Colonic mucosa (tissue), 4 donors: ENCODE measurements around the gene SUSD1. TPM values are rescaled to one million over a fixed set of nuclear protein-coding genes. Genes with fewer than 3 reads are reported as not detected.
A peak's percentile ranks its signal among the peaks of the same experiment; 100 is the strongest.
"Not testable (repeated sequence)": the region's sequence is repeated elsewhere in the genome, so short reads cannot be mapped to it uniquely, and the experiment has no call there.

Experiments used
- DNase-seq: peaks from one replicate; pipeline ENCODE4 v3.0.0-alpha.2; 2020
- H3K27ac ChIP-seq: fragments of 200-600 bp; one replicate; pipeline ENCODE4 v1.8.0; 2021
- H3K27me3 ChIP-seq: fragments of 200-600 bp; one replicate; pipeline ENCODE4 v1.8.0; 2021
- H3K36me3 ChIP-seq: fragments of 200-600 bp; one replicate; pipeline ENCODE4 v1.8.0; 2021
- H3K4me1 ChIP-seq: fragments of 200-600 bp; one replicate; pipeline ENCODE4 v1.8.0; 2021; ENCODE audit warnings: mild to moderate bottlenecking
- H3K4me3 ChIP-seq: fragments of 200-600 bp; one replicate; pipeline ENCODE4 v1.8.0; 2021
- H3K9ac ChIP-seq, 2 donors: one replicate each; pipeline ENCODE4 v1.7.0; 2013; ENCODE audit warnings: control low read depth in 2 of 2, low read depth in 2 of 2, low read length in 2 of 2
- H3K9me3 ChIP-seq: fragments of 200-600 bp; one replicate; pipeline ENCODE4 v1.8.0; 2021
- CTCF ChIP-seq: fragments of 200-600 bp; IDR thresholded peaks from one replicate; pipeline ENCODE4 v1.8.0; 2022; ENCODE audit warnings: antibody characterized with exemption, mild to moderate bottlenecking
- intact Hi-C: fragments of 100-400 bp; cut with DNase I; formaldehyde crosslinking; loops from one replicate; pipeline ENCODE4 v1.14.1; 2022
- total RNA-seq, 2 donors: library from RNA; stranded (reverse); fragmentation: NEBNext Ultra II Directional in 1 of 2; extraction: Animal tissue kit (Norgen Biotek cat#: 25700) in 1 of 2; gene quantifications; one replicate each; pipeline ENCODE4 v1.2.1, GENCODE V29; 2021
- donor health status: healthy.
- donor health status: DM: no; HTN: no; CAD: no.
- donor health status: DM: no; HTN: no; CAD: no.

SUSD1 gene
- total RNA-seq, 2 donors from 2014 or later, result 23.3 to 25.1 TPM

- no peak overlapping the region for H3K4me3 ChIP-seq
- no peak for DNase-seq
- H3K4me1 ChIP-seq, result no peaks in the 10 kb centered on the region
- H3K9me3 ChIP-seq, result no peaks in the 10 kb centered on the region
- intact Hi-C loops, result no loop called here
- no peaks in the 10 kb centered on the region for H3K36me3 ChIP-seq
- H3K27ac ChIP-seq, result no peak overlapping the region
- H3K27me3 ChIP-seq, result no peaks in the 10 kb centered on the region
- no peak for TF ChIP-seq CTCF
- no peak overlapping the region for H3K9ac ChIP-seq
Observed at GRCh38 chr9:112203536-112203935, 28.4 kb upstream of the SUSD1 start.

- Histone ChIP-seq H3K4me1 (no peaks in the 10 kb centered on the region), H3K9ac (no peak overlapping the region), H3K27me3 (no peaks in the 10 kb centered on the region), H3K9me3 (no peaks in the 10 kb centered on the region), H3K36me3 (no peaks in the 10 kb centered on the region), H3K4me3 (no peak overlapping the region), H3K27ac (no peak overlapping the region)
- intact Hi-C loops, result no loop called here
- TF ChIP-seq CTCF, result no peak
- no peak for DNase-seq
Observed at GRCh38 chr9:112200711-112201110, 25.6 kb upstream of the SUSD1 start.

GRCh38 chr9:112198646-112199045 is 23.5 kb upstream of the SUSD1 start:
- H3K36me3 ChIP-seq, result no peaks in the 10 kb centered on the region
- H3K27ac ChIP-seq, result no peak overlapping the region
- H3K9me3 ChIP-seq, result no peaks in the 10 kb centered on the region
- no peak overlapping the region for H3K9ac ChIP-seq
- H3K27me3 ChIP-seq, result no peaks in the 10 kb centered on the region
- intact Hi-C loops, result no loop called here
- no peak for TF ChIP-seq CTCF
- H3K4me1 ChIP-seq, result no peaks in the 10 kb centered on the region
- peak; percentile 62 for DNase-seq
- no peak overlapping the region for H3K4me3 ChIP-seq

GRCh38 chr9:112194969-112195431 is 19.9 kb upstream of the SUSD1 start:
- H3K9ac ChIP-seq, result no peak overlapping the region
- H3K9me3 ChIP-seq, result no peaks in the 10 kb centered on the region
- no peaks in the 10 kb centered on the region for H3K27me3 ChIP-seq
- no peak for DNase-seq
- no peaks in the 10 kb centered on the region for H3K36me3 ChIP-seq
- no peaks in the 10 kb centered on the region for H3K4me1 ChIP-seq
- no peak for TF ChIP-seq CTCF
- H3K4me3 ChIP-seq, result no peak overlapping the region
- H3K27ac ChIP-seq, result no peak overlapping the region
- intact Hi-C loops, result no loop called here

GRCh38 chr9:112193572-112194288 is 18.6 kb upstream of the SUSD1 start:
- H3K27me3 ChIP-seq, result no peaks in the 10 kb centered on the region
- no peak overlapping the region for H3K4me3 ChIP-seq
- intact Hi-C loops, result no loop called here
- H3K9ac ChIP-seq, result no peak overlapping the region
- no peaks in the 10 kb centered on the region for H3K36me3 ChIP-seq
- no peaks in the 10 kb centered on the region for H3K9me3 ChIP-seq
- H3K4me1 ChIP-seq, result no peaks in the 10 kb centered on the region
- H3K27ac ChIP-seq, result no peak overlapping the region
- no peak for DNase-seq
- TF ChIP-seq CTCF, result no peak

GRCh38 chr9:112190320-112190719 is 15.2 kb upstream of the SUSD1 start:
- H3K4me3 ChIP-seq, H3K9ac ChIP-seq, H3K27ac ChIP-seq, H3K9me3 ChIP-seq, H3K36me3 ChIP-seq, H3K27me3 ChIP-seq, DNase-seq, H3K4me1 ChIP-seq, intact Hi-C loops: not testable (repeated sequence)
